Astrocyte (in vitro differentiated cells and primary cell): ENCODE data around the gene MEGF11.

ENCODE experiments used
- CTCF ChIP-seq: IDR thresholded peaks from 2 replicates; pipeline ENCODE4 v1.5.1; 2011; ENCODE audit warnings: low read depth, mild to moderate bottlenecking, inconsistent platforms, low read length, moderate library complexity; ENCODE audit not compliant: insufficient read depth
- EZH2 ChIP-seq: IDR thresholded peaks from 2 replicates; pipeline ENCODE4 v1.6.1; 2012; ENCODE audit warnings: mild to moderate bottlenecking, low read length, inconsistent platforms; ENCODE audit not compliant: insufficient read depth

- no peak for TF ChIP-seq CTCF
- TF ChIP-seq EZH2: no peak
These were observed 266.4 kb downstream of the MEGF11 start for GRCh38 chr15:65987100-65987499.
